ENCODE results near the gene LACRT.

LACRT gene

GRCh38 chr12:54608156-54608555 is 26.5 kb downstream of the LACRT start:
- TF ChIP-seq CTCF (IDR thresholded peaks at IDR 0.05) (no peak), ZFX (IDR thresholded peaks at IDR 0.05; ENCODE audit: borderline replicate concordance) (no peak)
- no peak overlapping the region for H3K27ac ChIP-seq

- H3K27ac ChIP-seq = no peak overlapping the region
- no peak for TF ChIP-seq ZFX (IDR thresholded peaks at IDR 0.05; ENCODE audit: borderline replicate concordance)
- no peak for TF ChIP-seq CTCF (IDR thresholded peaks at IDR 0.05)
Measured at GRCh38 chr12:54606556-54606955, 28.1 kb downstream of the LACRT start.

GRCh38 chr12:54605138-54605970 is 29.3 kb downstream of the LACRT start:
- TF ChIP-seq ZFX (IDR thresholded peaks at IDR 0.05; ENCODE audit: borderline replicate concordance) (no peak), CTCF (IDR thresholded peaks at IDR 0.05) (no peak)
- no peak overlapping the region for H3K27ac ChIP-seq

GRCh38 chr12:54604436-54604835 is 30.3 kb downstream of the LACRT start:
- H3K27ac ChIP-seq = no peak overlapping the region
- no peak for TF ChIP-seq CTCF (IDR thresholded peaks at IDR 0.05)
- no peak for TF ChIP-seq ZFX (IDR thresholded peaks at IDR 0.05; ENCODE audit: borderline replicate concordance)

- no peak overlapping the region for H3K27ac ChIP-seq
Measured at GRCh38 chr12:54603872-54604271, 30.8 kb downstream of the LACRT start.

GRCh38 chr12:54603173-54603814 is 31.4 kb downstream of the LACRT start:
- TF ChIP-seq CTCF (IDR thresholded peaks at IDR 0.05) = peak; percentile 99
- TF ChIP-seq ZFX (IDR thresholded peaks at IDR 0.05; ENCODE audit: borderline replicate concordance) = no peak
- no peak overlapping the region for H3K27ac ChIP-seq

More at GRCh38 chr12:54603872-54604271, 30.8 kb downstream of the LACRT start:
- TF ChIP-seq ZFX (IDR thresholded peaks at IDR 0.05; ENCODE audit: borderline replicate concordance) = no peak
- TF ChIP-seq CTCF (IDR thresholded peaks at IDR 0.05) = no peak

- no peak overlapping the region for H3K27ac ChIP-seq
- TF ChIP-seq ZFX (IDR thresholded peaks at IDR 0.05; ENCODE audit: borderline replicate concordance) (no peak), CTCF (IDR thresholded peaks at IDR 0.05) (no peak)
Measured at GRCh38 chr12:54602661-54603060, 32.0 kb downstream of the LACRT start.
